NT2/D1 (cell line): ENCODE results near the gene OPN3.

Experiments used
- DNase-seq: peaks from one replicate; pipeline ENCODE4 v3.0.0-alpha.2; 2011; ENCODE audit warnings: low read depth, low spot score
- H3K27me3 ChIP-seq: 2 replicates; pipeline ENCODE4 v1.6.0; 2011; ENCODE audit warnings: mild to moderate bottlenecking; ENCODE audit not compliant: insufficient read length, insufficient read depth
- H3K36me3 ChIP-seq: 2 replicates; pipeline ENCODE4 v1.6.1; 2011; ENCODE audit warnings: mild to moderate bottlenecking, low read length, mixed read lengths; ENCODE audit not compliant: insufficient read depth, insufficient read length
- H3K4me1 ChIP-seq: 2 replicates; pipeline ENCODE4 v1.5.1; 2011; ENCODE audit not compliant: insufficient read depth, insufficient read length
- H3K4me3 ChIP-seq: 2 replicates; pipeline ENCODE4 v1.5.1; 2011; ENCODE audit warnings: low read depth; ENCODE audit not compliant: insufficient read length
- H3K9ac ChIP-seq: 2 replicates; pipeline ENCODE4 v1.6.0; 2011; ENCODE audit warnings: low read depth; ENCODE audit not compliant: insufficient read length
- H3K9me3 ChIP-seq: 2 replicates; pipeline ENCODE4 v1.5.1; 2011; ENCODE audit warnings: mild to moderate bottlenecking, low read length; ENCODE audit not compliant: insufficient read depth
- SUZ12 ChIP-seq: IDR thresholded peaks from 2 replicates; pipeline ENCODE4 v1.6.1; 2011; ENCODE audit not compliant: insufficient read length, insufficient read depth; ENCODE audit errors: extremely low read depth
- YY1 ChIP-seq: IDR thresholded peaks from 2 replicates; pipeline ENCODE4 v1.6.1; 2011; ENCODE audit not compliant: insufficient read length, insufficient read depth
- ZNF274 ChIP-seq: IDR thresholded peaks from 2 replicates; pipeline ENCODE4 v1.6.1; 2011; ENCODE audit warnings: mild to moderate bottlenecking, low read depth, low read length

The OPN3 gene

DNA sequence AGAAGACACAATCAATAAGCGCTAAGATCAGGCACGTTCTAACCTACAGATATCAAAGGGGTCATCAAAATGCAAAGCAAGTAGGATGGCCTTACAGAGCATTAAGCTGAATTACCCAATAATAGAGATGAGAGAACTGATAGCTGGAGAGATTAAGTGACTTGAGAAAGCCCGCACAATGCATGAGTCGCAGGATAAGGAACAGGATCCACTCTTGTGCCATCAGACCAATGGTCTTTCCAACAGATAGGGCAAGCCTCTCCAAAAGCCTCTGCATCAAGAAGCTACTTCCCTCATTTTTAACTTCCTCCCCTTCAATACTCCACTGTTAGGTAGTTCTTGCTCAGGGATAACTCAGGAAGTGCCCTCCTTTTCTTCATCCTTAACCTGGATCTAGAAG is 2.6 kb downstream of the OPN3 start:
- Histone ChIP-seq H3K9me3 (peaks cover 24% of the 10 kb centered on the region), H3K4me3 (no peak overlapping the region), H3K4me1 (peaks cover 2% of the 10 kb centered on the region), H3K9ac (no peak overlapping the region), H3K36me3 (peaks cover 47% of the 10 kb centered on the region), H3K27me3 (no peaks in the 10 kb centered on the region)
- no peak for TF ChIP-seq SUZ12
- TF ChIP-seq YY1: no peak
- TF ChIP-seq ZNF274: no peak
- DNase-seq: no peak

- no peak for DNase-seq
- H3K4me1 ChIP-seq: peaks cover 2% of the 10 kb centered on the region
- H3K36me3 ChIP-seq: peaks cover 47% of the 10 kb centered on the region
- TF ChIP-seq SUZ12: no peak
- no peak for TF ChIP-seq ZNF274
- TF ChIP-seq YY1: no peak
- H3K4me3 ChIP-seq: no peak overlapping the region
- H3K27me3 ChIP-seq: no peaks in the 10 kb centered on the region
- H3K9ac ChIP-seq: no peak overlapping the region
- peaks cover 19% of the 10 kb centered on the region for H3K9me3 ChIP-seq
Measured at GRCh38 chr1:241637046-241637590, 3.1 kb downstream of the OPN3 start.

DNA sequence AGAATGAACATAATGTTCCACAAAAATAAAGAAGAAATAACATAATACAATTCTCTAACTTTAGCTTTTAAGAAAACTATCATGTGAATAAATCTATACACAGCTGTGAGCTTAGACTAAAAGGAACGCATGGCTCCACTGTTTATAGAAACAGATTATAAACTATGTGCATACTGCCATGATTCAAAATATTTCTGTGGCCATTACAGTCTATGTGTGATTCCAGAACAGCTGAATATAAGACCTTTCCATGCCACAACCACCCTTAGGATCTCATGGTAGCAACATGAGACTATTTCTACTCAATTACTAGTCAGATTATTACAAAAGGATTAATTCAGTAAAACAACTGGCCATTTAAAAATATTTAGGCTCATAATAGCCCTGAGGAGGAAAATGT is 3.9 kb downstream of the OPN3 start:
- no peak for DNase-seq
- TF ChIP-seq ZNF274 (no peak), SUZ12 (no peak), YY1 (no peak)
- H3K4me1 ChIP-seq: peaks cover 2% of the 10 kb centered on the region
- H3K9me3 ChIP-seq: peaks cover 10% of the 10 kb centered on the region
- peaks cover 56% of the 10 kb centered on the region for H3K36me3 ChIP-seq
- H3K9ac ChIP-seq: no peak overlapping the region
- no peaks in the 10 kb centered on the region for H3K27me3 ChIP-seq
- H3K4me3 ChIP-seq: no peak overlapping the region

GRCh38 chr1:241635556-241636152 is 4.5 kb downstream of the OPN3 start:
- no peak for DNase-seq
- Histone ChIP-seq H3K4me1 (peaks cover 2% of the 10 kb centered on the region), H3K9ac (no peak overlapping the region), H3K9me3 (peaks cover 5% of the 10 kb centered on the region; the same call in 1 of the 2 replicates), H3K36me3 (peaks cover 56% of the 10 kb centered on the region), H3K4me3 (no peak overlapping the region), H3K27me3 (no peaks in the 10 kb centered on the region)
- TF ChIP-seq ZNF274: no peak
- TF ChIP-seq YY1: no peak
- TF ChIP-seq SUZ12: no peak

DNA sequence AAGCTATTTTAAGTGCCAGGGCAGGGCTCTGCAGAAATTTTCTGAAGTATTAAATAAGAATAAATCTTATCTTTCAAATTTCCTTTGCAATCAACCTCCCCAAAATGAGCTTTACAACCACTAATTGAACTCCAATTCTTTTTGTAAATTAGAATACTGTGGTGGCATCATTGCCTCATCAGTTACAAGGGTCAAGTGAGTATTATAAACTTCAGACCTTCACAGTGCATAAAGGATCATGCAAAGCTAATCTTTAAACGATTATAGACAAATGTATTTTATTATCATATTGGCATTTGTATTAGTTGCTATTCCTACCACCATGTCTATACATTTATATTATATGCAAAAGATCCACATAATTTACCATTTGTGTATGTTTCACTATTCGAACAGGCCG is 7.2 kb downstream of the OPN3 start:
- no peak for DNase-seq
- Histone ChIP-seq H3K36me3 (peaks cover 59% of the 10 kb centered on the region), H3K9me3 (peaks cover 5% of the 10 kb centered on the region; the same call in 1 of the 2 replicates), H3K27me3 (no peaks in the 10 kb centered on the region), H3K9ac (no peak overlapping the region), H3K4me3 (no peak overlapping the region), H3K4me1 (peaks cover 2% of the 10 kb centered on the region)
- TF ChIP-seq SUZ12 (no peak), YY1 (no peak), ZNF274 (no peak)

- Histone ChIP-seq H3K36me3 (peaks cover 48% of the 10 kb centered on the region), H3K4me1 (no peaks in the 10 kb centered on the region), H3K9ac (no peak overlapping the region), H3K27me3 (no peaks in the 10 kb centered on the region), H3K4me3 (no peak overlapping the region), H3K9me3 (peaks cover 5% of the 10 kb centered on the region; the same call in 1 of the 2 replicates)
- no peak for TF ChIP-seq YY1
- no peak for TF ChIP-seq ZNF274
- TF ChIP-seq SUZ12: no peak
- DNase-seq: no peak
Measured at GRCh38 chr1:241631674-241632073, 8.5 kb downstream of the OPN3 start.

DNA sequence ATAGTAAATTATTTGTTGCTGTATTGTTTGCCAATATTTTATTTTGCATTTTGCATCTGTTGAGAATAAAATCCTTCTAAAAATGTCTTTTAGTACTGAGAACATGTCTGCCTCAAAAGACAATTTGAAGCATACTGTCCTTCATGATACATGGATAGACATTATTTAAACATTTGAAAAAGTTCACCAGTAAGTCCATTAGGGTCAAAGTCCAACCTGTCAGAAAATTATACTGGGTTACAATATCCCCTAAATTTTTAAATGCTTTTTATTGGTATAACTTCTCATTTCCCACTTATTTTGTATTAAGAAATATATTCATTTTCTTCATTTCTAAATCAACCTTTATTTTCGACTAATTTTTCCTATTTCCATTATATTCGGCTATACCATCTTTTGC is 9.3 kb downstream of the OPN3 start:
- H3K9ac ChIP-seq: no peak overlapping the region
- H3K27me3 ChIP-seq: no peaks in the 10 kb centered on the region
- H3K36me3 ChIP-seq: peaks cover 42% of the 10 kb centered on the region
- H3K4me3 ChIP-seq: no peak overlapping the region
- TF ChIP-seq YY1 (no peak), SUZ12 (no peak)
- H3K9me3 ChIP-seq: peaks cover 5% of the 10 kb centered on the region; the same call in 1 of the 2 replicates
- DNase-seq: no peak
- no peaks in the 10 kb centered on the region for H3K4me1 ChIP-seq
